Measurements from ENCODE around the gene KRTAP5-10. TPM values are rescaled to one million over a fixed set of nuclear protein-coding genes. Genes with fewer than 3 reads are reported as not detected.
"Not testable (repeated sequence)": the region's sequence is repeated elsewhere in the genome, so short reads cannot be mapped to it uniquely, and the experiment has no call there.

Gene KRTAP5-10, protein sequence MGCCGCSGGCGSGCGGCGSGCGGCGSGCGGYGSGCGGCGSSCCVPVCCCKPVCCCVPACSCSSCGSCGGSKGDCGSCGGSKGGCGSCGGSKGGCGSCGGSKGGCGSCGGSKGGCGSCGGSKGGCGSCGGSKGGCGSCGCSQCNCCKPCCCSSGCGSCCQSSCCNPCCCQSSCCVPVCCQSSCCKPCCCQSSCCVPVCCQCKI
- polyA plus RNA-seq (2012; ENCODE audit: missing spikeins) = not detected

DNA sequence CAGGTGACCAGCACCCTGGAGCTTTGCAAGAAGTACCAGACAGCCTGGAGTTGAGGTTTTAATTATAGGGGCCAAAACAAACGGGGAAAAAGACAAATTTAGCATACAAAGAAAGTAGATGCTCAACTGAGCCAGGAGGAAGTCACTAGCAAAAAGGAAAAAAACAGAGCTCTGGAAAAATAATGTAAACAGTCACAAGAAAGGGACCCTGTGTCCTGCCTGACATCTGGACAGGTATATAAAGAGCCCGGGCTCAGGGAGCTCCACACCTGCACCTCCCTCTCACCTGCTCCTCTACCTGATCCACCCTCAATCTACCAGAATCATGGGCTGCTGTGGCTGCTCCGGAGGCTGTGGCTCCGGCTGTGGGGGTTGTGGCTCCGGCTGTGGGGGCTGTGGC lies at the start of gene KRTAP5-10:
Gene KRTAP5-10 (plus strand): TSS at position 301 of the 400 bp plus-strand sequence. CDS start 25 bp downstream, at position 326.
- TF ChIP-seq TAF1 (IDR thresholded peaks at IDR 0.05; ENCODE audit: borderline replicate concordance, low read depth, low read length) = no peak
- TF ChIP-seq POLR2AphosphoS5 (IDR thresholded peaks at IDR 0.05; ENCODE audit: low read depth, low read length) = no peak
- TF ChIP-seq POLR2A (IDR thresholded peaks at IDR 0.05; ENCODE audit: low read depth, low read length) = no peak
- no peak for DNase-seq (ENCODE audit: insufficient read length)
- FAIRE-seq = no peak

DNA sequence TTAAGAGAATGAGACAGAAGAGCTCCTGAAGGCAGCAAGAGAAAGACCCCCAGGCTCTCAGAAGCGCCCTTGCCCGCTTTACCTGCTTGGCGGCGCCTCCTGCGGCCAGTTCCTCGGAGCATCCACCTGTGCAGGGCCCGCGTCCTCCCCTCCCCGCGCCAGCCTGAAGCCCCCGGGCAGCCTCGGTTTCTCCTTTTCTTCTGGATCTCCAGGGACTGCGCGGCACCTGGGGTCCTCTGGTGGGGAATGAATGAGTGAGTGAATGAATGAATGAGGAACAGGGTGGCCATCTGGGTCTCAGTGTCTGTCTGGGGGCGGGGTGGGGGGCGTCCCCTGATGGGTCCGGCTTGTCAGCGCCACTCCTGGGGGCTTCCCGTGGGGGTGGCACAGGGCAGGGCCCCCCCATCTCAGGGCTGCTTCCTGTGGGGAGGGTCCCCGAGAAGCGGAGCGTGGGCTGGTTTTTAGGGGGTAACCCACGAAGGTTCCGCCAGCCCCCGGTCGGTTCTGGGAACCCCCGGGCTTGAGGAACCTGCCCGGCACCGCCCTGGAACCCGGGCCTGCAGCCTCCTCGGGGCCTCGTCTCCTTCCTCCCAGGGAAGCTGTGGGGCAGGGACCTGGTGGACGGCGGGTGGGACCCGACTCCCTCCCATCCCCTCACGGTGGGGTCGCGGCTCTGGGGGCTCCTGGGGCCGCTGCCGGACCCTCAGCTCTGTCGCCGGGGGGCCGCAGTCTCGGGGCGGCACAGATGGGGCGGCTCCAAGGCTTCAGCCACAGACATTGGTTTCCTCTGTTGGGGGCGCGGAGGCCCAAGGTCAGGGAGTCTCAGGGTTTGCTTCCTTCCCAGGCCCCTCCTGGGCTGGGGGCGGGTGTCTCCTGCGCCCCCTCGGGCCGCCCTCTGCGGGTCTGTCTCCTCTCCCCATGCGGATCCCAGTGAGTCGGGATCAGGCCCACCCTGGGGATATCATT lies 46.6 kb upstream of the KRTAP5-10 start:
- TF ChIP-seq TAF1 (IDR thresholded peaks at IDR 0.05; ENCODE audit: borderline replicate concordance, low read depth, low read length) = no peak
- no peak for TF ChIP-seq POLR2A (IDR thresholded peaks at IDR 0.05; ENCODE audit: low read depth, low read length)
- no peak for TF ChIP-seq POLR2AphosphoS5 (IDR thresholded peaks at IDR 0.05; ENCODE audit: low read depth, low read length)
- FAIRE-seq = no peak
- no peak for DNase-seq (ENCODE audit: insufficient read length)

DNA sequence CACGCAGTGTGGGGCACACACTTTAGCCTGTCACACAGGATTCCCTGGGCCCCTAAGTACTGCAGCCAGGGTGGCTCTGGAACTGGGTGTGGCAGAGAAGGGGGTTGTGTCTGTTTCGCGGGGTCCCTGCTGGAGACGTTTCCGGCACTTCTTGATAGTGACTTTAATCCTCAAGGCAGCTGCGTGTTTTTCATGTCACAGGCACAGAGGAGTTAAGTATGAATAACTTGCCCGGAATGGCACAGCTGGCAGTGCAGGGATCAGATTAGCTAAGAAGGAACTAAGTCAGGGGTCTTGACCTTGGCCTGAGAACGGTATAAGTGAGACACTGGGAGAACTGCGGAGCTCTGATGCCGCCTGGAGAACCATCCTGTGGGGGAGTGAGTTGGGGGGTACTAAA lies 45.8 kb upstream of the KRTAP5-10 start:
- FAIRE-seq (no peak), DNase-seq (ENCODE audit: insufficient read length) (no peak)
- TF ChIP-seq TAF1 (IDR thresholded peaks at IDR 0.05; ENCODE audit: borderline replicate concordance, low read depth, low read length) (no peak), POLR2A (IDR thresholded peaks at IDR 0.05; ENCODE audit: low read depth, low read length) (no peak), POLR2AphosphoS5 (IDR thresholded peaks at IDR 0.05; ENCODE audit: low read depth, low read length) (no peak)

DNA sequence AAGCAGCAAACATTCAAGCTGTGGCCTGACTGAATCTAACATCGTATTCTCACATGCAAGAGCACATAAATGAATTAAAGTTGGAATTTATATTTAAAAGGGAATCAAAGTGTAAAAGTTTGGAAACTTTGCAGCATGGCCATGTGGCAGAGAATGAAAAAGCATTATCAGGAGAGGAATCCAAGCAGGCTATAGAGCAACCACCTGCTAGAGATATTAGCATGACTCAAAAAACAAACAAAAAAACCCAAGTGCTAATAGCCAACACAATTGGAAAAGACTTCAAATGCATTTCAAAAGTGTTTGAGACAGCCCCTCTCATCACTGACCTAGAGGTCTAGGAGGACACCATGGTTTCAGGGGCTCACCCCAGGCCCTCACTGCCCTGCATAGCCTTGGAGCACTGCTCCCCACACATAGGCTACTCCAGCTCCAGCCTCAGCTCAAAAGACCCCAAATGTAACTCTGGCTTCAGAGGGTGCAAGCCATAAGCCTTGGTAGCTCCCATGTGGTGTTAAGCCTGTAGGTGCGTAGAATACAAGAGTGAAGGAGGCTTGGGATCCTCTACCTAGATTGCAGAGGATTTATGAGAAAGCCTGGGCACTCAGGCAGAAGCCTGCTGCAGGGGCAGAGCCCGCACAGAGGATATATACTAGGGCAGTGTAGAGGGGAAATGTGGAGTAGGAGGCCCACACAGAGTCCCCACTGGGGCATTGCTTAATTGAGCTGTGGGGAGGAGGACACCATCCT lies 40.0 kb upstream of the KRTAP5-10 start:
- FAIRE-seq = no peak
- no peak for DNase-seq (ENCODE audit: insufficient read length)
- TF ChIP-seq POLR2AphosphoS5 (IDR thresholded peaks at IDR 0.05; ENCODE audit: low read depth, low read length) = no peak
- no peak for TF ChIP-seq TAF1 (IDR thresholded peaks at IDR 0.05; ENCODE audit: borderline replicate concordance, low read depth, low read length)
- TF ChIP-seq POLR2A (IDR thresholded peaks at IDR 0.05; ENCODE audit: low read depth, low read length) = no peak

DNA sequence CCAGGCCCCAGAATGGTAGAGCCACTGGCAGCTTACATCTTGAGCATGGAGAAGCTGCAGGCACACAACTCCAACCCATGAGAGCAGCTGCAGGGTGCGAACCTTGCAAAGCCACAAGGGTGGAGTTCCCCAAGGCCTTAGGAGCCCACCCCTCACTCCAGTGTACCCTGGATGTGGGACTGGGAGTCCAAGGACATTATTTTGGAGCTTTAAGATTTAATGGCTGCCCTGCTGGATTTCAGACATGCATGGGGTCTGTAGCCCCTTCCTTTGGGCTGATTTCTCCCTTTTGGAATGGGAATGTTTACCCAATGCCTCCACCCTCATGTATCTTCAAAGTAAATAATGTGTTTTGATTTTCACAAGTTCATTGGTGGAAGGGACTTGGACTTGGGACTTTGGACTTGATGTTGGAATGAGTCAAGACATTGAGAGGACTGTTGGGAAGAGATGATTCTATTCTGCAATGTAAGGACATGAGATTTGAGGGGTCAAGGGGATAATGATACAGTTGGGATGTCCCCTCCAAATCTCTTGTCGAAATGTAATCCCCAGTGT lies 39.3 kb upstream of the KRTAP5-10 start:
- no peak for FAIRE-seq

DNA sequence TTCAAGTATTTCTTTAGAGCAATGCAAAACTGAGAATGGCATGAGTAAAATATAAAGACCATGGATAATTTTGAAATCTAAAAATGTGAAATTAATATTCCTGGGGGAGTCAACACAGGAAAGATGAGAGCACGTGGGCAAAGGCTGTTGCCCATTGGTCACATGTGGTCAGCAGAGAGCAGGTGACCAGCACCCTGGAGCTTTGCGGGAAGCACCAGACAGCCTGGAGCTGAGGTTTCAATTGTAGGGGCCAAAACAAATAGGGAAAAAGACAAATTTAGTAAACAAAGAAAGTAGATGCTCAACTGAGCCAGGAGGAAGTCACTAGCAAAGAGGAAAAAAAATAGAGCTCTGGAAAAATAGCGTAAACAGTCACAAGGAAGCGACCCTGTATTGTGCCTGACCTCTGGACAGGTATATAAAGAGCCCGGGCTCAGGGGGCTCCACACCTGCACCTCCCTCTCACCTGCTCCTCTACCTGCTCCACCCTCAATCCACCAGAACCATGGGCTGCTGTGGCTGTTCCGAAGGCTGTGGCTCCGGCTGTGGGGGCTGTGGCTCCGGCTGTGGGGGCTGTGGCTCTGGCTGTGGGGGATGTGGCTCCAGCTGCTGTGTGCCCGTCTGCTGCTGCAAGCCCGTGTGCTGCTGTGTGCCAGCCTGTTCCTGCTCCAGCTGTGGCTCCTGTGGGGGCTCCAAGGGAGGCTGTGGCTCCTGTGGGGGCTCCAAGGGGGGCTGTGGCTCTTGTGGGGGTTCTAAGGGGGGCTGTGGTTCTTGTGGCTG lies 38.4 kb upstream of the KRTAP5-10 start, which contains the start of gene KRTAP5-7:
Gene KRTAP5-7 (plus strand): TSS at position 472 of the 780 bp plus-strand sequence. CDS start 34 bp downstream, at position 506.
- FAIRE-seq; DNase-seq (ENCODE audit: insufficient read length): not testable (repeated sequence)

More for the DNA sequence above, 39.3 kb upstream of the KRTAP5-10 start:
- DNase-seq (ENCODE audit: insufficient read length) = no peak
- no peak for TF ChIP-seq POLR2AphosphoS5 (IDR thresholded peaks at IDR 0.05; ENCODE audit: low read depth, low read length)
- no peak for TF ChIP-seq POLR2A (IDR thresholded peaks at IDR 0.05; ENCODE audit: low read depth, low read length)
- no peak for TF ChIP-seq TAF1 (IDR thresholded peaks at IDR 0.05; ENCODE audit: borderline replicate concordance, low read depth, low read length)

DNA sequence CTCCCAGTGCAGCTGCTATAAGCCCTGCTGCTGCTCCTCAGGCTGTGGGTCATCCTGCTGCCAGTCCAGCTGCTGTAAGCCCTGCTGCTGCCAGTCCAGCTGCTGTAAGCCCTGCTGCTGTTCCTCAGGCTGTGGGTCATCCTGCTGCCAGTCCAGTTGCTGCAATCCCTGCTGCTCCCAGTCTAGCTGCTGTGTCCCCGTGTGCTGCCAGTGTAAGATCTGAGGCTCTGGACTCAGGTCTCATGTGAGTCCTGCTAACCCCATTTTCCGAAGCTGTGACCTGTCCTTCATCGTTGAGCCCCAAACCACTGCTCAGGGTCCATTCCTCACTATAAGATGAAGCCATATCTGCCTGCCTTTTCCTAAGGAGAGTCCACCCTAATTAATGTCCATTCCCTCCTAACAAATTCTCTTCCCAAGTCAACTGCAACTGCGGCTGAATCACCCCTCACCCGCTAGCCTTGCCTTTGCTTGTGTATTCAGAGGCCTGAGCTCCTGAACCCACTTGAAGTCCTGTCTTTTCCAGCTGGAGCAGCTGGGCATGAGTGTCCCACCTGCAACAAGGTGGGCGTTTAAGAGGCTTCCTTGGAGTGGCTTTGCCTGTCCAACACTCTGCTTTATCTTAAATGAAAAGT lies 37.7 kb upstream of the KRTAP5-10 start:
- DNase-seq (ENCODE audit: insufficient read length) (no peak), FAIRE-seq (no peak)
- no peak for TF ChIP-seq POLR2A (IDR thresholded peaks at IDR 0.05; ENCODE audit: low read depth, low read length)
- no peak for TF ChIP-seq POLR2AphosphoS5 (IDR thresholded peaks at IDR 0.05; ENCODE audit: low read depth, low read length)
- no peak for TF ChIP-seq TAF1 (IDR thresholded peaks at IDR 0.05; ENCODE audit: borderline replicate concordance, low read depth, low read length)

DNA sequence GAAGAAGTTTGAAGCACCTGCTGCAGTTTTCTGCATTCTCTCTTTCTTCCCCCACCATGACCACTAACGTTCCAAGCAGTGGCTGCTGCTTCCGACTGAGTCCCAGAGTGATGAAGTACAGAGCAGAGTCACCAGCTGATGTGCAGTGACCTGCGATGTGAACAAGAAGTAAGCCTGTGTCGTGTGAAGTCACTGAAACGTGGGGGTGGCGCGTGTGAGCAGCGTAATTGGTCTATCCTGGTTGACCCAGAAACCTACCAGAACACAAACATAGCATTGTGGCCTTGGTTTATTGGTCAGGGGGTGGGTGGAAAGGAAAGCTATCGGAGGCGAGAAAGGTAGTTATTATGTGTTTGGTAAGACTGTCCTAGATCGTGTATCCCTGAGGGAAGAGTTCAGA lies 34.8 kb upstream of the KRTAP5-10 start:
- no peak for DNase-seq (ENCODE audit: insufficient read length)
- TF ChIP-seq TAF1 (IDR thresholded peaks at IDR 0.05; ENCODE audit: borderline replicate concordance, low read depth, low read length) = no peak
- FAIRE-seq = no peak

DNA sequence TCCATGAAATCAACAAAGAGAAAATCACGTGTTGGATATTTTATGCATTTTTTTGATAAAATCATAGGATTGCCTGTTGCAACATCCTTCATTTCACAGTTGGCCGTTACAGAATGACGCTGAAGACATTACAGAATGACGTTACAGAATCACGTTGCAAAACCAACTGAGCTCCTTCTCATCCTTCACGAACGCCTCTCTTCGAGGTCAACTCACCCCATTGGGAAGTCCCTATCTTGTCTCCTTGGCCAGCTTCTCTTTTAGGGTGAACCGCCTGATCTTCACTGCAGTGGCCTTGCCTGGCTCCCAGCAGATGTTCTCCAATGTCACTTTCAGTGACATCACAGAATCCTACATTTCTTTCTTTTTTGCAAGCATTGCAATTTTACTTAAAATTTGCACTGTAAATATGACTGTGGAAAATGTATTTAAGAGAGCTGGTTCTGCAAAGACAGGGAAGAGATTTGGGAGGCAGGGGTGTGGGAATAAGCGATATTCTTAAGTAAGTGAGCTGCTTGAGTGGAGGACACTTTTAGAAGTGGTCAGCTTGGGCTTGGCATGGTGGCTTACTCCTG lies 33.2 kb upstream of the KRTAP5-10 start:
- FAIRE-seq (no peak), DNase-seq (ENCODE audit: insufficient read length) (no peak)
- TF ChIP-seq POLR2AphosphoS5 (IDR thresholded peaks at IDR 0.05; ENCODE audit: low read depth, low read length) = no peak
- TF ChIP-seq POLR2A (IDR thresholded peaks at IDR 0.05; ENCODE audit: low read depth, low read length) = no peak
- TF ChIP-seq TAF1 (IDR thresholded peaks at IDR 0.05; ENCODE audit: borderline replicate concordance, low read depth, low read length) = no peak

DNA sequence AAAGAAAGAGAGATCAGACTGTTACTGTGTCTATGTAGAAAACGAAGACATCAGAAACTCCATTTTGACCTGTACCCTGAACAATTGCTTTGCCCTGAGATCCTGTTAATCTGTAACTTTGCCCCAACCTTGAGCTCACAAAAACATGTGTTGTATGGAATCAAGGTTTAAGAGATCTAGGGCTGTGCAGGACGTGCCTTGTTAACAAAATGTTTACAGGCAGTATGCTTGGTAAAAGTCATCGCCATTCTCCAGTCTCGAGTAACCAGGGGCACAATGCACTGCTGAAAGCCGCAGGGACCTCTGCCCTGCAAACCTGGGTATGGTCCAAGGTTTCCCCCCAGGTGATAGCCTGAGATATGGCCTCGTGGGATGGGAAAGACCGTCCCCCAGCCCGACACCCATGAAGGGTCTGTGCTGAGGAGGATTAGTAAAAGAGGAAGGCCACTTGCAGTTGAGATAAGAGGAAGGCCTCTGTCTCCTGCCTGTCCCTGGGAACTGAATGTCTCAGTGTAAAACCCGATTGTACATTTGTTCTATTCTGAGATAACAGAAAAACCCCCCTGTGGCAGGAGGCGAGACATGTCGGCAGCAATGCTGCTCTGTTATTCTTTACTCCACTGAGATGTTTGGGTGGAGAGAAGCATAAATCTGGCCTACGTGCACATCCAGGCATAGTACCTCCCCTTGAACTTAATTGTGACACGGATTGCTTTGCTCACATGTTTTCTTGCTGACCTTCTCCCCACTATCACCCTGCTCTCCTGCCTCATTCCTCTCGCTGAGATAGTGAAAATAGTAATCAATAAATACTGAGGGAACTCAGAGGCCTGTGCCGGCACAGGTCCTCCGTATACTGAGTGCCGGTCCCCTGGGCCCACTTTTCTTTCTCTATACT lies 30.4 kb upstream of the KRTAP5-10 start:
- DNase-seq (ENCODE audit: insufficient read length); FAIRE-seq: not testable (repeated sequence)
